ENCODE results near the gene COQ5. TPM values are rescaled to one million over a fixed set of nuclear protein-coding genes. Genes with fewer than 3 reads are reported as not detected.
A peak's percentile ranks its signal among the peaks of the same experiment; 100 is the strongest.

Gene COQ5
- total and polyA plus RNA-seq, 2 experiments from 2014 or later = 30.7 to 32.6 TPM

DNA sequence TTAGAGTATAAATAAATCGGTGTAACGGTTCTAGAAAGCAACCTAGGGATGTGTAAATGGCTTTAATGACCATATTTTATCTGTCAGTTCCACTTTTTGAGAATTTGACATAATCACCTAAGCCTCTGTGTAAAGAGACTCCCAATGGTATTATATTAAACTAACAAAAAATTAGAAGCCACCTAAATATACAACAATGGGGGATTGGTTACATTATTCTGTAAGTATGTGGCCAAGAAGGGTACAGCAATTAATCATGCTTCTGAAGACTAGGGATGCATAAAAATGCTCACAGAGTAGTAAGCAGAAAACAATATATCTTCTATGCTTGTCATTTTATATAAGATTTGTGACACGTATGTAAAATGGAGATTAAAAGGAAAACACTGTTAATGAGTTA, 15.7 kb upstream of the COQ5 start:
- Histone ChIP-seq H3K4me3 (no peak overlapping the region), H3K36me3 (ENCODE audit: insufficient read depth) (peaks cover 22% of the 10 kb centered on the region), H4K20me1 (replicated peaks; ENCODE audit: insufficient read depth) (peaks cover 70% of the 10 kb centered on the region), H3K27me3 (ENCODE audit: insufficient read depth) (no peaks in the 10 kb centered on the region), H3F3A (replicated peaks; ENCODE audit: low read depth) (no peaks in the 10 kb centered on the region; the same call in none of the 2 replicates), H3K9me2 (ENCODE audit: insufficient read depth) (no peaks in the 10 kb centered on the region), H3K4me2 (no peak overlapping the region), H2AFZ (no peak overlapping the region), H3K27ac (ENCODE audit: low read depth) (peak overlapping the region; percentile 55; the same call in 1 of the 2 replicates), H3K4me1 (ENCODE audit: insufficient read depth) (peaks cover 8% of the 10 kb centered on the region), H3K79me2 (replicated peaks; ENCODE audit: insufficient read depth) (peaks cover 99% of the 10 kb centered on the region)
- no peak for TF ChIP-seq CREB1 (CRISPR knock-in tag; IDR thresholded peaks at IDR 0.05; ENCODE audit: low read depth)
- no peak for TF ChIP-seq POLR2AphosphoS5 (IDR thresholded peaks at IDR 0.05; ENCODE audit: low read depth)
- no peak for TF ChIP-seq ZNF114 (CRISPR knock-in tag; IDR thresholded peaks at IDR 0.05)
- TF ChIP-seq, protein P1, sequence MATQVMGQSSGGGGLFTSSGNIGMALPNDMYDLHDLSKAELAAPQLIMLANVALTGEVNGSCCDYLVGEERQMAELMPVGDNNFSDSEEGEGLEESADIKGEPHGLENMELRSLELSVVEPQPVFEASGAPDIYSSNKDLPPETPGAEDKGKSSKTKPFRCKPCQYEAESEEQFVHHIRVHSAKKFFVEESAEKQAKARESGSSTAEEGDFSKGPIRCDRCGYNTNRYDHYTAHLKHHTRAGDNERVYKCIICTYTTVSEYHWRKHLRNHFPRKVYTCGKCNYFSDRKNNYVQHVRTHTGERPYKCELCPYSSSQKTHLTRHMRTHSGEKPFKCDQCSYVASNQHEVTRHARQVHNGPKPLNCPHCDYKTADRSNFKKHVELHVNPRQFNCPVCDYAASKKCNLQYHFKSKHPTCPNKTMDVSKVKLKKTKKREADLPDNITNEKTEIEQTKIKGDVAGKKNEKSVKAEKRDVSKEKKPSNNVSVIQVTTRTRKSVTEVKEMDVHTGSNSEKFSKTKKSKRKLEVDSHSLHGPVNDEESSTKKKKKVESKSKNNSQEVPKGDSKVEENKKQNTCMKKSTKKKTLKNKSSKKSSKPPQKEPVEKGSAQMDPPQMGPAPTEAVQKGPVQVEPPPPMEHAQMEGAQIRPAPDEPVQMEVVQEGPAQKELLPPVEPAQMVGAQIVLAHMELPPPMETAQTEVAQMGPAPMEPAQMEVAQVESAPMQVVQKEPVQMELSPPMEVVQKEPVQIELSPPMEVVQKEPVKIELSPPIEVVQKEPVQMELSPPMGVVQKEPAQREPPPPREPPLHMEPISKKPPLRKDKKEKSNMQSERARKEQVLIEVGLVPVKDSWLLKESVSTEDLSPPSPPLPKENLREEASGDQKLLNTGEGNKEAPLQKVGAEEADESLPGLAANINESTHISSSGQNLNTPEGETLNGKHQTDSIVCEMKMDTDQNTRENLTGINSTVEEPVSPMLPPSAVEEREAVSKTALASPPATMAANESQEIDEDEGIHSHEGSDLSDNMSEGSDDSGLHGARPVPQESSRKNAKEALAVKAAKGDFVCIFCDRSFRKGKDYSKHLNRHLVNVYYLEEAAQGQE (IDR thresholded peaks at IDR 0.05; ENCODE audit: unreplicated experiment) = no peak
- no peak for TF ChIP-seq CTCF (conservative IDR thresholded peaks at IDR 0.05; ENCODE audit: low read depth in 2 of 2)
- no peak for TF ChIP-seq EZH2phosphoT487 (IDR thresholded peaks at IDR 0.05; ENCODE audit: unreplicated experiment)
- no peak for TF ChIP-seq NANOG (IDR thresholded peaks at IDR 0.05; ENCODE audit: borderline replicate concordance)
- TF ChIP-seq, protein P2, sequence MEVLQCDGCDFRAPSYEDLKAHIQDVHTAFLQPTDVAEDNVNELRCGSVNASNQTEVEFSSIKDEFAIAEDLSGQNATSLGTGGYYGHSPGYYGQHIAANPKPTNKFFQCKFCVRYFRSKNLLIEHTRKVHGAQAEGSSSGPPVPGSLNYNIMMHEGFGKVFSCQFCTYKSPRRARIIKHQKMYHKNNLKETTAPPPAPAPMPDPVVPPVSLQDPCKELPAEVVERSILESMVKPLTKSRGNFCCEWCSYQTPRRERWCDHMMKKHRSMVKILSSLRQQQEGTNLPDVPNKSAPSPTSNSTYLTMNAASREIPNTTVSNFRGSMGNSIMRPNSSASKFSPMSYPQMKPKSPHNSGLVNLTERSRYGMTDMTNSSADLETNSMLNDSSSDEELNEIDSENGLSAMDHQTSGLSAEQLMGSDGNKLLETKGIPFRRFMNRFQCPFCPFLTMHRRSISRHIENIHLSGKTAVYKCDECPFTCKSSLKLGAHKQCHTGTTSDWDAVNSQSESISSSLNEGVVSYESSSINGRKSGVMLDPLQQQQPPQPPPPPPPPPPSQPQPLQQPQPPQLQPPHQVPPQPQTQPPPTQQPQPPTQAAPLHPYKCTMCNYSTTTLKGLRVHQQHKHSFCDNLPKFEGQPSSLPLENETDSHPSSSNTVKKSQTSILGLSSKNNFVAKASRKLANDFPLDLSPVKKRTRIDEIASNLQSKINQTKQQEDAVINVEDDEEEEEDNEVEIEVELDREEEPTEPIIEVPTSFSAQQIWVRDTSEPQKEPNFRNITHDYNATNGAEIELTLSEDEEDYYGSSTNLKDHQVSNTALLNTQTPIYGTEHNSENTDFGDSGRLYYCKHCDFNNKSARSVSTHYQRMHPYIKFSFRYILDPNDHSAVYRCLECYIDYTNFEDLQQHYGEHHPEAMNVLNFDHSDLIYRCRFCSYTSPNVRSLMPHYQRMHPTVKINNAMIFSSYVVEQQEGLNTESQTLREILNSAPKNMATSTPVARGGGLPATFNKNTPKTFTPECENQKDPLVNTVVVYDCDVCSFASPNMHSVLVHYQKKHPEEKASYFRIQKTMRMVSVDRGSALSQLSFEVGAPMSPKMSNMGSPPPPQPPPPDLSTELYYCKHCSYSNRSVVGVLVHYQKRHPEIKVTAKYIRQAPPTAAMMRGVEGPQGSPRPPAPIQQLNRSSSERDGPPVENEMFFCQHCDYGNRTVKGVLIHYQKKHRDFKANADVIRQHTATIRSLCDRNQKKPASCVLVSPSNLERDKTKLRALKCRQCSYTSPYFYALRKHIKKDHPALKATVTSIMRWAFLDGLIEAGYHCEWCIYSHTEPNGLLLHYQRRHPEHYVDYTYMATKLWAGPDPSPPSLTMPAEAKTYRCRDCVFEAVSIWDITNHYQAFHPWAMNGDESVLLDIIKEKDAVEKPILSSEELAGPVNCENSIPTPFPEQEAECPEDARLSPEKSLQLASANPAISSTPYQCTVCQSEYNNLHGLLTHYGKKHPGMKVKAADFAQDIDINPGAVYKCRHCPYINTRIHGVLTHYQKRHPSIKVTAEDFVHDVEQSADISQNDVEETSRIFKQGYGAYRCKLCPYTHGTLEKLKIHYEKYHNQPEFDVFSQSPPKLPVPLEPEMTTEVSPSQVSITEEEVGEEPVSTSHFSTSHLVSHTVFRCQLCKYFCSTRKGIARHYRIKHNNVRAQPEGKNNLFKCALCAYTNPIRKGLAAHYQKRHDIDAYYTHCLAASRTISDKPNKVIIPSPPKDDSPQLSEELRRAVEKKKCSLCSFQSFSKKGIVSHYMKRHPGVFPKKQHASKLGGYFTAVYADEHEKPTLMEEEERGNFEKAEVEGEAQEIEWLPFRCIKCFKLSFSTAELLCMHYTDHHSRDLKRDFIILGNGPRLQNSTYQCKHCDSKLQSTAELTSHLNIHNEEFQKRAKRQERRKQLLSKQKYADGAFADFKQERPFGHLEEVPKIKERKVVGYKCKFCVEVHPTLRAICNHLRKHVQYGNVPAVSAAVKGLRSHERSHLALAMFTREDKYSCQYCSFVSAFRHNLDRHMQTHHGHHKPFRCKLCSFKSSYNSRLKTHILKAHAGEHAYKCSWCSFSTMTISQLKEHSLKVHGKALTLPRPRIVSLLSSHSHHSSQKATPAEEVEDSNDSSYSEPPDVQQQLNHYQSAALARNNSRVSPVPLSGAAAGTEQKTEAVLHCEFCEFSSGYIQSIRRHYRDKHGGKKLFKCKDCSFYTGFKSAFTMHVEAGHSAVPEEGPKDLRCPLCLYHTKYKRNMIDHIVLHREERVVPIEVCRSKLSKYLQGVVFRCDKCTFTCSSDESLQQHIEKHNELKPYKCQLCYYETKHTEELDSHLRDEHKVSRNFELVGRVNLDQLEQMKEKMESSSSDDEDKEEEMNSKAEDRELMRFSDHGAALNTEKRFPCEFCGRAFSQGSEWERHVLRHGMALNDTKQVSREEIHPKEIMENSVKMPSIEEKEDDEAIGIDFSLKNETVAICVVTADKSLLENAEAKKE (CRISPR knock-in tag; IDR thresholded peaks at IDR 0.05) = no peak
- no peak for TF ChIP-seq STAT1 (IDR thresholded peaks at IDR 0.05; ENCODE audit: unreplicated experiment)
- TF ChIP-seq, protein P3, sequence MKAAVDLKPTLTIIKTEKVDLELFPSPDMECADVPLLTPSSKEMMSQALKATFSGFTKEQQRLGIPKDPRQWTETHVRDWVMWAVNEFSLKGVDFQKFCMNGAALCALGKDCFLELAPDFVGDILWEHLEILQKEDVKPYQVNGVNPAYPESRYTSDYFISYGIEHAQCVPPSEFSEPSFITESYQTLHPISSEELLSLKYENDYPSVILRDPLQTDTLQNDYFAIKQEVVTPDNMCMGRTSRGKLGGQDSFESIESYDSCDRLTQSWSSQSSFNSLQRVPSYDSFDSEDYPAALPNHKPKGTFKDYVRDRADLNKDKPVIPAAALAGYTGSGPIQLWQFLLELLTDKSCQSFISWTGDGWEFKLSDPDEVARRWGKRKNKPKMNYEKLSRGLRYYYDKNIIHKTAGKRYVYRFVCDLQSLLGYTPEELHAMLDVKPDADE (IDR thresholded peaks at IDR 0.05) = no peak
- no peak for TF ChIP-seq JUNB (IDR thresholded peaks at IDR 0.05; ENCODE audit: unreplicated experiment)
- no peak for TF ChIP-seq EZH2 (IDR thresholded peaks at IDR 0.05; ENCODE audit: low read depth, unreplicated experiment)
- no peak for TF ChIP-seq ZNF331 (CRISPR knock-in tag; IDR thresholded peaks at IDR 0.05; ENCODE audit: low read depth)
- H3K4me3 Mint-ChIP-seq = no peak overlapping the region
- H3K9me3 Mint-ChIP-seq = no peaks in the 10 kb centered on the region
- DNase-seq (ENCODE audit: low spot score) = no peak
- no peak for ATAC-seq
- peaks cover 2% of the 10 kb centered on the region; the same call in 1 of the 3 replicates for H3K4me1 Mint-ChIP-seq
- 0 out of 2 replicates have a peak overlapping the region, but pooled peaks have one; percentile 51 for H3K27ac Mint-ChIP-seq
- peaks cover 5% of the 10 kb centered on the region for H3K36me3 Mint-ChIP-seq (ENCODE audit: low read depth)
- H3K27me3 Mint-ChIP-seq (ENCODE audit: insufficient read depth, low read depth, poor library complexity) = no peaks in the 10 kb centered on the region

All from GM23338 (cell line).